ENCODE results near the gene KLHL7. TPM values are rescaled to one million over a fixed set of nuclear protein-coding genes. Genes with fewer than 3 reads are reported as not detected.

KLHL7 gene
- total RNA-seq, 1 donor from 2014 or later: 19.7 TPM

GRCh38 chr7:23093546-23093945 is 12.0 kb upstream of the KLHL7 start:
- no peaks in the 10 kb centered on the region for H3K36me3 Mint-ChIP-seq (ENCODE audit: low read depth)
- intact Hi-C loops (cut with micrococcal nuclease): no loop called here
- H3K27ac Mint-ChIP-seq: no peak overlapping the region
- H3K4me1 Mint-ChIP-seq (ENCODE audit: low read depth): no peaks in the 10 kb centered on the region
- DNase-seq (ENCODE audit: low spot score): no peak
- H3K27me3 Mint-ChIP-seq (ENCODE audit: insufficient read depth): peaks cover 9% of the 10 kb centered on the region
- H3K4me3 Mint-ChIP-seq: no peak overlapping the region
- H3K9me3 Mint-ChIP-seq: no peaks in the 10 kb centered on the region

- H3K9me3 Mint-ChIP-seq: no peaks in the 10 kb centered on the region
- no peaks in the 10 kb centered on the region for H3K4me1 Mint-ChIP-seq (ENCODE audit: low read depth)
- H3K4me3 Mint-ChIP-seq: no peak overlapping the region
- intact Hi-C loops (cut with micrococcal nuclease): no loop called here
- no peak for DNase-seq (ENCODE audit: low spot score)
- peaks cover 3% of the 10 kb centered on the region for H3K27me3 Mint-ChIP-seq (ENCODE audit: insufficient read depth)
- no peaks in the 10 kb centered on the region for H3K36me3 Mint-ChIP-seq (ENCODE audit: low read depth)
- no peak overlapping the region for H3K27ac Mint-ChIP-seq
Measured at GRCh38 chr7:23096518-23097290, 8.9 kb upstream of the KLHL7 start.

- Mint-ChIP-seq H3K27me3 (ENCODE audit: insufficient read depth) (peaks cover 3% of the 10 kb centered on the region), H3K9me3 (no peaks in the 10 kb centered on the region), H3K36me3 (ENCODE audit: low read depth) (no peaks in the 10 kb centered on the region), H3K27ac (no peak overlapping the region), H3K4me3 (no peak overlapping the region), H3K4me1 (ENCODE audit: low read depth) (no peaks in the 10 kb centered on the region)
- intact Hi-C loops (cut with micrococcal nuclease): no loop called here
- no peak for DNase-seq (ENCODE audit: low spot score)
Measured at GRCh38 chr7:23098029-23098428, 7.6 kb upstream of the KLHL7 start.

DNA sequence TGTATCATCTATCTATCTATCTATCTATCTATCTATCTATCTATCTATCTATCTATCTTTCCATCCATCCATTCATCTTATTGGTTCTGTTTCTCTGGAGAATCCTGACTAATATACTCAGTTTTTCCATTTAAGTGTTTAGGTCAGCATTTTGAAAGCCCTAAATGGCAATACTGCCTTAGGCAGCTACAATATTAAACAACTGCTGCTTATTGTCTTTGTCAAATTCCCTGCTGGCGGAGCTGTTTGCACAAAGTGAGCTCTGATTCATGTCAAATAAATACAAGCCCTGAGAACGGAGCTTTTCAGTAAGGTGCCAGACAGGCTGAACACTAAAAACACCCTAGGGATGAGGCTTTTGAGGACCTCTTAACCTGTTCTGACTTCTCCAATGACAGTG is 7.1 kb upstream of the KLHL7 start:
- no peak overlapping the region for H3K4me3 Mint-ChIP-seq
- H3K27me3 Mint-ChIP-seq (ENCODE audit: insufficient read depth): peaks cover 3% of the 10 kb centered on the region
- intact Hi-C loops (cut with micrococcal nuclease): no loop called here
- H3K36me3 Mint-ChIP-seq (ENCODE audit: low read depth): no peaks in the 10 kb centered on the region
- H3K9me3 Mint-ChIP-seq: no peaks in the 10 kb centered on the region
- H3K4me1 Mint-ChIP-seq (ENCODE audit: low read depth): no peaks in the 10 kb centered on the region
- H3K27ac Mint-ChIP-seq: no peak overlapping the region
- DNase-seq (ENCODE audit: low spot score): no peak

DNA sequence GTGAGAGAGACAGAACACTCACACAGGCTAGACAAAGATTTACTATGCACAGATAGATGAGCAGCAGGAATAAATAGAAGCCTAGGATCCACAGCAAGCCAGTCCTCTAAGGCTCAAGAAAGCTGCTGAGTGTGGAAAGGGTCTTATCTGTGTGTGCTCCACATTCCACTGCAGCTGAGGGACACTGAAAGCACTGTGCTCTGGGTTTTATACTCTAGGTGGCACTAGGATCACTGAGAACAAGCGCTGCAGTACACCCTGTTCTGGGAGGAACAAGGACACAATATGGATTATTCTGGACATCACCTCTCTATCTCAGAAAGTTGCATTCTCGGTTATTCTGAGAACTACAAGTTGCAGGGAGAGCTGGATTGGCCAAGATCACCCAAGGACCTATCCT is 4.9 kb upstream of the KLHL7 start:
- peaks cover 3% of the 10 kb centered on the region for H3K27me3 Mint-ChIP-seq (ENCODE audit: insufficient read depth)
- peaks cover 5% of the 10 kb centered on the region for H3K4me1 Mint-ChIP-seq (ENCODE audit: low read depth)
- no peaks in the 10 kb centered on the region for H3K36me3 Mint-ChIP-seq (ENCODE audit: low read depth)
- H3K4me3 Mint-ChIP-seq: no peak overlapping the region
- DNase-seq (ENCODE audit: low spot score): no peak
- intact Hi-C loops (cut with micrococcal nuclease): no loop called here
- no peaks in the 10 kb centered on the region for H3K9me3 Mint-ChIP-seq
- H3K27ac Mint-ChIP-seq: no peak overlapping the region

- H3K9me3 Mint-ChIP-seq: no peaks in the 10 kb centered on the region
- peaks cover 30% of the 10 kb centered on the region for H3K4me1 Mint-ChIP-seq (ENCODE audit: low read depth)
- peak overlapping the region; percentile 94 for H3K4me3 Mint-ChIP-seq
- H3K36me3 Mint-ChIP-seq (ENCODE audit: low read depth): peaks cover 5% of the 10 kb centered on the region
- DNase-seq (ENCODE audit: low spot score): no peak
- intact Hi-C loops (cut with micrococcal nuclease): loop anchor here (1.0 to 5.0 kb wide), 8 partner anchors 50 to 427 kb away; partner anchors contain the start of genes HYCC1, MALSU1, TOMM7 and TRA2A
- peak overlapping the region; percentile 96 for H3K27ac Mint-ChIP-seq
- peaks cover 1% of the 10 kb centered on the region for H3K27me3 Mint-ChIP-seq (ENCODE audit: insufficient read depth)
Measured at GRCh38 chr7:23105086-23105643, 420 bp upstream of the KLHL7 start.

- intact Hi-C loops (cut with micrococcal nuclease): loop anchor here (1.0 to 5.0 kb wide), 6 partner anchors 219 to 426 kb away; partner anchors contain the start of genes IGF2BP3, TOMM7 and TRA2A
- peak overlapping the region; percentile 96 for H3K27ac Mint-ChIP-seq
- H3K4me3 Mint-ChIP-seq: peak overlapping the region; percentile 94
- H3K9me3 Mint-ChIP-seq: no peaks in the 10 kb centered on the region
- H3K4me1 Mint-ChIP-seq (ENCODE audit: low read depth): peaks cover 30% of the 10 kb centered on the region
- DNase-seq (ENCODE audit: low spot score): peak; percentile 45
- peaks cover 5% of the 10 kb centered on the region for H3K36me3 Mint-ChIP-seq (ENCODE audit: low read depth)
- no peaks in the 10 kb centered on the region for H3K27me3 Mint-ChIP-seq (ENCODE audit: insufficient read depth)
Measured at GRCh38 chr7:23106057-23106822, 655 bp downstream of the KLHL7 start.

DNA sequence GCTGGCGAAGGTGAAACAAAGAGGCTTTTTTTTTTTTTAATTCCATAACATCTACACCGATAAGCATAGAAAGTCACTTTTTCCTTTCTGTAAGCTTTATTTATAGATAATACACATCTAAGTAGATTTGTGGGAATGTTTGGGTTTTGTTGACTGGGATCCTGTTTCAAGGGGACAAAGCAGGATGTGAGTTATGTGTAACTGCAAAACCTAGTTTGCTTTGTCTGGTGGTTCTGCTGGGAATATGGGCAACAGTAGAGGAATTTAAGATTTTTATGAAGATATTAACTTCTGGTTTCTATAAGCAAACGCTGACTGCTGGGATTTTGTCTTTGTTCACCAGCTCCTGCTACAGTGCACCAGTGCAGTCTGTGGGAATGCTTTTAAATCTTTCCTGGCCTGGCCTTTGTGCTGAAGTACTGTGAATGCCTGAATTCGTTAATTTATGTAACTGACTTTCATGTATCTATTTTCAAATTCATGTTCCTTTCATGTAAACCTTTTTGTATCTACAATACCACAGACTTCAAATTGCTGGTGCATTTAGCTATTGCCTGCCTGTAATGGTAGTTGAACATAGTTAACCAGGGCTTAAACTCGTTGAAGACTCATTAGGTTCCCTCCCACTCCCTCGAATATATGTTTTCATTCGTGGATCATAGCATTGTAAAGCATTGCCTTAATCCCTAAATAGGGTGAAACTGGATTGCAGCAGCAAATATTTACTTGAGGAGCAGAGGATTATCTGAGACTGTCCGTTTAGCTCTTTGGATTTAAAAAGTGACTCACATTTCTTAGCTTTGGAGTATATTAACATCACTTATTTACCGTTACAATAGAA is 1.5 kb downstream of the KLHL7 start:
- peak overlapping the region; percentile 94 for H3K4me3 Mint-ChIP-seq
- peak overlapping the region; percentile 61 for H3K27ac Mint-ChIP-seq
- peaks cover 30% of the 10 kb centered on the region for H3K4me1 Mint-ChIP-seq (ENCODE audit: low read depth)
- no peaks in the 10 kb centered on the region for H3K27me3 Mint-ChIP-seq (ENCODE audit: insufficient read depth)
- H3K36me3 Mint-ChIP-seq (ENCODE audit: low read depth): peaks cover 5% of the 10 kb centered on the region
- DNase-seq (ENCODE audit: low spot score): no peak
- H3K9me3 Mint-ChIP-seq: no peaks in the 10 kb centered on the region
- intact Hi-C loops (cut with micrococcal nuclease): loop anchor here (1.0 to 5.0 kb wide), 6 partner anchors 220 to 425 kb away; partner anchors contain the start of genes IGF2BP3, TOMM7 and TRA2A

DNA sequence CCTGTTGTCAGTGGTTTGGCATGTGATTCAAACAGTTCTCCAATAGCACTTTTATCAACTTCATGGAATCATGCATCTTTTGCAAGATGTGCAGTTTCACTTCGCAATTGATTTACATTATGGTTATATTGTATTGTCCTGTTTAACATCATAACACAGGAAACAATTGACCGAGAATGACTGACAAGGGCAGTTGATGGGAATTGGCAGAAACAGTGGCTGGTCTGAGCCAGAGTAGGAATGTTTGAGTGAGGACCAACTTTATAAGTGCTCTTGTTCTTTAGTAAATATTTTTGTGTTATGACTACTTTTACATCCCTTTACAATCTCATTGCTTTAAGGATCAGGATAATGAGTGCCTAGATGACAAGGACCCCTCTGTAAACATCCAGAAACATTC is 2.2 kb downstream of the KLHL7 start:
- H3K4me3 Mint-ChIP-seq: no peak overlapping the region
- no peak overlapping the region for H3K27ac Mint-ChIP-seq
- no peaks in the 10 kb centered on the region for H3K9me3 Mint-ChIP-seq
- intact Hi-C loops (cut with micrococcal nuclease): loop anchor here (2.0 to 5.0 kb wide), 5 partner anchors 220 to 425 kb away; partner anchors contain the start of genes IGF2BP3, TOMM7 and TRA2A
- peaks cover 30% of the 10 kb centered on the region for H3K4me1 Mint-ChIP-seq (ENCODE audit: low read depth)
- H3K27me3 Mint-ChIP-seq (ENCODE audit: insufficient read depth): no peaks in the 10 kb centered on the region
- peaks cover 8% of the 10 kb centered on the region for H3K36me3 Mint-ChIP-seq (ENCODE audit: low read depth)
- no peak for DNase-seq (ENCODE audit: low spot score)

DNA sequence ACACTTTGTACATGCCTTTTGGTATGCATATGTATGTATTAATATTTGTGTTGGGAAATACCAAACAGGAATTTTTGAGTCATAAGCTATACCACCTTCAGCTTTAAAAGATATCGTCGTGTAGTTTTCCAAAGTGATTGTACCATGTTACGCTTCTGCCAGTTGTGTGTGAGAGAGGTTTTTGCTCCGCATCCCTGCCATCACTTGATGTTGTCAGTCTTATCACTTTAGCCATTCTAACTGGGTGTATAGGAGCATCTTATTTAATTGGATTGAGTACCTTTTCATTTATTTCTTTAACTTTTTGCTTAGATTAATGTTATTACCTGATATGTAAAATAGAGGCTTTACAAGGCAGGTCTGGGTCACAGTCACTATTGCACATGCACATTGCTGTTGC is 3.4 kb downstream of the KLHL7 start:
- intact Hi-C loops (cut with micrococcal nuclease): loop anchor here (5.0 kb wide), 4 partner anchors 222 to 423 kb away; partner anchors contain the start of genes TOMM7 and TRA2A
- H3K4me3 Mint-ChIP-seq: no peak overlapping the region
- H3K36me3 Mint-ChIP-seq (ENCODE audit: low read depth): peaks cover 8% of the 10 kb centered on the region
- no peaks in the 10 kb centered on the region for H3K9me3 Mint-ChIP-seq
- DNase-seq (ENCODE audit: low spot score): no peak
- H3K4me1 Mint-ChIP-seq (ENCODE audit: low read depth): peaks cover 30% of the 10 kb centered on the region
- no peaks in the 10 kb centered on the region for H3K27me3 Mint-ChIP-seq (ENCODE audit: insufficient read depth)
- no peak overlapping the region for H3K27ac Mint-ChIP-seq

- H3K36me3 Mint-ChIP-seq (ENCODE audit: low read depth): peaks cover 8% of the 10 kb centered on the region
- H3K9me3 Mint-ChIP-seq: no peaks in the 10 kb centered on the region
- no peak overlapping the region for H3K4me3 Mint-ChIP-seq
- H3K27ac Mint-ChIP-seq: no peak overlapping the region
- no peaks in the 10 kb centered on the region for H3K27me3 Mint-ChIP-seq (ENCODE audit: insufficient read depth)
- DNase-seq (ENCODE audit: low spot score): no peak
- peaks cover 30% of the 10 kb centered on the region for H3K4me1 Mint-ChIP-seq (ENCODE audit: low read depth)
- intact Hi-C loops (cut with micrococcal nuclease): loop anchor here (5.0 kb wide), 4 partner anchors 222 to 423 kb away; partner anchors contain the start of genes TOMM7 and TRA2A
Measured at GRCh38 chr7:23109470-23109869, 3.9 kb downstream of the KLHL7 start.

- intact Hi-C loops (cut with micrococcal nuclease): no loop called here
- no peak overlapping the region for H3K27ac Mint-ChIP-seq
- DNase-seq (ENCODE audit: low spot score): no peak
- H3K4me1 Mint-ChIP-seq (ENCODE audit: low read depth): no peaks in the 10 kb centered on the region
- H3K36me3 Mint-ChIP-seq (ENCODE audit: low read depth): peaks cover 3% of the 10 kb centered on the region
- no peaks in the 10 kb centered on the region for H3K9me3 Mint-ChIP-seq
- H3K27me3 Mint-ChIP-seq (ENCODE audit: insufficient read depth): no peaks in the 10 kb centered on the region
- no peak overlapping the region for H3K4me3 Mint-ChIP-seq
Measured at GRCh38 chr7:23114896-23115295, 9.3 kb downstream of the KLHL7 start.
